ENCODE data around the gene ZFP57. TPM values are rescaled to one million over a fixed set of nuclear protein-coding genes. Genes with fewer than 3 reads are reported as not detected.

Gene ZFP57
- total and polyA plus RNA-seq, 10 of the 15 experiments (the other 5 are each of a cell fraction or from before 2014, with no cell fraction given), result not detected

DNA sequence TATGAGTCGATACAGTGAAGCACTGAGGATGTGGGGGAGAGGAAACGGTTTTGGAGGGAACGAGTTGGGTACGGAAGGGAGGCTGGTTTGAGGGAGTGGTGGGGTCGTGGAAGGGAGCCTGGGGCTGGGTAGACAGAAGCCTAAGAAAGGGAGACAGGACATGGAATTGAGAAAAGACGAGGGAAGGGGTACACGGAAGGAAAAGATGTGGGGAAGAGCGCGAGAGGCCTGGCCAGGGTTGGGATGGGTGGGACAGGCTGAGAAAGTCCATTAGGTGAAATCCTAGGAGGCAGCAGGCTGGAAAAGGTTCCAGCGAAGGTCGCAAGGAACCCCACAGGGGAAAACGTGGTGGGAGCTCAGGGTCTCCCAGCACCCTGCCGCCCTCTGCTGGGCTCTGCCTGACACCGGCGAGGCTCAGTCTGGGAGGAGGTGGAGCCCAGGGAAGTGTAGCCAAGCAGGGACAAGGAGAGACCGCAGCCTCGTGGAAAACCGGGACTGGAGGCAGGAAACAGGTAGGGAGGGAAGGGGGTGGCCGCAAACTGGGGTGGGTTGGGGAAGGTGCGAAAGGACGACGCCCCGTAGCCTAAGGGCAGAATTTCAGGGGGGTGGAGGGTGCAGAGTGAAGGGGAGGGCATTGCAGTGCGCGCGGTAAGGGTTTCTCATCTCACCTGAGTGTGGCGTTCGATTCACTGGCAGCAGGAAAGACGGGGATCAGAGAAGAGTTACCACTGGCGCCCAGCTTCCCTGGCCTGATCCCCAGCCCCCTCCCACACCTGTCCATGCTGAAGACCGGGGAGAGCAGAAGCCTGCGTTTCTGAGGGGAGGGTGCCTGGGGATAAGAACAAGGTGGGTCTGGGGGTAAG, 52.3 kb downstream of the ZFP57 start:
- DNase-seq (ENCODE audit: low read depth, low spot score), result no peak
- peak overlapping the region; percentile 91 for H3K4me2 ChIP-seq (ENCODE audit: control insufficient read depth, insufficient read depth)
- peak; percentile 78 for FAIRE-seq
- H3K27ac ChIP-seq (ENCODE audit: control insufficient read depth, insufficient read depth), result no peak overlapping the region
- ChIA-PET SMC1A (ENCODE audit: uncharacterized antibody, unreplicated experiment) (interaction anchor here (0.8 kb wide), 1 partner anchor 21 kb away, joined by 3 read pairs; no protein-coding TSS in a partner anchor), POLR2A (no interaction called here), CTCF (interaction anchor here (0.9 to 2.2 kb wide), 5 partner anchors 14 to 252 kb away, joined by 3 to 8 read pairs (median 4); no protein-coding TSS in a partner anchor), RAD21 (ENCODE audit: unreplicated experiment) (no interaction called here)
- no peaks in the 10 kb centered on the region for H3K9me3 ChIP-seq (replicated peaks; ENCODE audit: control insufficient read depth, insufficient read depth, low read length)
- peak overlapping the region; percentile 37 for H3K9ac ChIP-seq (ENCODE audit: control insufficient read depth, insufficient read depth, low read length)
- H3K4me1 ChIP-seq (ENCODE audit: control insufficient read depth, insufficient read depth, low read length), result peaks cover 10% of the 10 kb centered on the region
- H3K27me3 ChIP-seq (replicated peaks in 1 of 2; ENCODE audit: control insufficient read depth in 2 of 2, insufficient read depth in 2 of 2, low read length in 1 of 2), result no peaks in the 10 kb centered on the region
- H2AFZ ChIP-seq (ENCODE audit: control insufficient read depth, low read depth, low read length), result peak overlapping the region; percentile 80
- no peaks in the 10 kb centered on the region for H3K36me3 ChIP-seq (ENCODE audit: control insufficient read depth in 2 of 2, insufficient read depth in 2 of 2, low read length in 1 of 2)
- H3K79me2 ChIP-seq (ENCODE audit: control insufficient read depth, insufficient read depth, low read length), result no peaks in the 10 kb centered on the region
- WGBS (ENCODE audit: insufficient coverage, insufficient replicate concordance, low lambda C conversion rate, missing lambda C conversion rate), result 7% methylated on average over 31 of the region's 32 CpGs
- in situ Hi-C loops (cut with MboI) (no loop called here), intact Hi-C loops (cut with micrococcal nuclease; ENCODE audit: unreplicated experiment) (no loop called here)
- TF ChIP-seq CTCF (IDR thresholded peaks at IDR 0.05 in 2 of 3, conservative IDR thresholded peaks at IDR 0.05 in 1 of 3; ENCODE audit: control insufficient read depth in 2 of 3, extremely low read depth in 1 of 3, insufficient read depth in 1 of 3, low read depth in 3 of 3, low read length in 3 of 3) (peak; percentile 67 to 89 (median 79)), RAD21 (IDR thresholded peaks at IDR 0.05; ENCODE audit: insufficient read depth, low read depth, low read length) (peak; percentile 50), BMI1 (IDR thresholded peaks at IDR 0.05; ENCODE audit: borderline replicate concordance) (no peak), MYB (IDR thresholded peaks at IDR 0.05; ENCODE audit: borderline replicate concordance, low read depth, low read length) (no peak), KLF5 (IDR thresholded peaks at IDR 0.05; ENCODE audit: partially characterized antibody) (no peak), MTA3 (IDR thresholded peaks at IDR 0.05; ENCODE audit: borderline replicate concordance, low read length) (no peak), ELK1 (IDR thresholded peaks at IDR 0.05; ENCODE audit: low read depth, low read length) (no peak), IKZF1 (conservative IDR thresholded peaks at IDR 0.05) (peak; percentile 57; the same call in 1 of the 2 replicates), ZNF687 (IDR thresholded peaks at IDR 0.05) (no peak), SMC3 (IDR thresholded peaks at IDR 0.05; ENCODE audit: borderline replicate concordance, low read length) (peak; percentile 41), POLR2AphosphoS2 (IDR thresholded peaks at IDR 0.05; ENCODE audit: low read depth, low read length) (no peak), HDGF (IDR thresholded peaks at IDR 0.05) (no peak), SREBF2 (IDR thresholded peaks at IDR 0.05; ENCODE audit: low read length) (no peak), EED (IDR thresholded peaks at IDR 0.05; ENCODE audit: low read depth) (peak; percentile 59; the same call in 1 of the 2 replicates), SPI1 (IDR thresholded peaks at IDR 0.05; ENCODE audit: borderline replicate concordance, insufficient read depth, low read depth, low read length) (no peak), IKZF2 (IDR thresholded peaks at IDR 0.05) (peak; percentile 48 to 50; a peak in 3 of 4 replicates)
- peak overlapping the region; percentile 61 for H3K4me3 ChIP-seq
- ATAC-seq, result peak; percentile 69
- no peaks in the 10 kb centered on the region for H4K20me1 ChIP-seq (ENCODE audit: control insufficient read depth, insufficient read depth)
- no TSS peak for BruUV-seq (replicated peaks)
